HG03039 (cell line): ENCODE results near the gene RRAS2.
"Not testable (repeated sequence)": the region's sequence is repeated elsewhere in the genome, so short reads cannot be mapped to it uniquely, and the experiment has no call there.

Source experiments
- ATAC-seq: cut with Tn5 transposase; IDR thresholded peaks from one replicate; pipeline ENCODE4 v1.9.1; 2021; ENCODE audit warnings: mild to moderate bottlenecking, moderate library complexity; ENCODE audit not compliant: unreplicated experiment

Gene RRAS2

GRCh38 chr11:14308897-14309387 lies 50.0 kb downstream of the RRAS2 start:
- no peak for ATAC-seq

GRCh38 chr11:14308114-14308896 lies 50.7 kb downstream of the RRAS2 start:
- ATAC-seq, result no peak

- ATAC-seq, result no peak
Measured at GRCh38 chr11:14306481-14306880, 52.5 kb downstream of the RRAS2 start.

GRCh38 chr11:14305649-14306048 lies 53.3 kb downstream of the RRAS2 start:
- no peak for ATAC-seq

- ATAC-seq, result no peak
Measured at GRCh38 chr11:14304601-14305000, 54.4 kb downstream of the RRAS2 start.

GRCh38 chr11:14300661-14301304 lies 58.2 kb downstream of the RRAS2 start:
- ATAC-seq, result peak; percentile 73

GRCh38 chr11:14299921-14300320 lies 59.1 kb downstream of the RRAS2 start:
- ATAC-seq, result no peak

GRCh38 chr11:14290422-14290821 lies 68.6 kb downstream of the RRAS2 start:
- ATAC-seq, result no peak

GRCh38 chr11:14288189-14288935 lies 70.6 kb downstream of the RRAS2 start:
- ATAC-seq, result no peak

- ATAC-seq, result not testable (repeated sequence)
Measured at GRCh38 chr11:14278869-14279268, 80.1 kb downstream of the RRAS2 start.

GRCh38 chr11:14275076-14275475 lies 83.9 kb downstream of the RRAS2 start:
- no peak for ATAC-seq

- ATAC-seq, result no peak
Measured at GRCh38 chr11:14273895-14274294, 85.1 kb downstream of the RRAS2 start.

GRCh38 chr11:14270690-14271542 lies 88.1 kb downstream of the RRAS2 start:
- peak; percentile 51 for ATAC-seq

GRCh38 chr11:14269692-14270573 lies 89.0 kb downstream of the RRAS2 start:
- ATAC-seq, result peak; percentile 46

GRCh38 chr11:14267861-14268635 lies 90.9 kb downstream of the RRAS2 start:
- ATAC-seq, result no peak

- ATAC-seq, result no peak
Measured at GRCh38 chr11:14266622-14267021, 92.4 kb downstream of the RRAS2 start.

- ATAC-seq, result no peak
Measured at GRCh38 chr11:14264966-14265365, 94.0 kb downstream of the RRAS2 start.

- no peak for ATAC-seq
Measured at GRCh38 chr11:14262271-14262846, 96.6 kb downstream of the RRAS2 start.

GRCh38 chr11:14261066-14261465 lies 97.9 kb downstream of the RRAS2 start:
- no peak for ATAC-seq
